ENCODE measurements around the gene SLC39A11. TPM values are rescaled to one million over a fixed set of nuclear protein-coding genes. Genes with fewer than 3 reads are reported as not detected.

Gene SLC39A11
- total and polyA plus RNA-seq, 3 donors from 2014 or later: 11.4 to 18.6 (median 18.0) TPM

- H3K27ac ChIP-seq: no peak overlapping the region
- no peak for DNase-seq
- H3K27me3 ChIP-seq: no peaks in the 10 kb centered on the region
- intact Hi-C loops (cut with DNase I; ENCODE audit: low total_unique reads): no loop called here
- H3K36me3 ChIP-seq (ENCODE audit: low read depth, missing control alignments): no peaks in the 10 kb centered on the region
- no peak overlapping the region for H3K4me3 ChIP-seq
- TF ChIP-seq CTCF (IDR thresholded peaks at IDR 0.05) (no peak), POLR2A (IDR thresholded peaks at IDR 0.05) (no peak)
- H3K4me1 ChIP-seq: no peaks in the 10 kb centered on the region
- WGBS, 2 donors: 95 to 96% methylated on average over 5 of the region's 5 CpGs
- H3K9me3 ChIP-seq: no peaks in the 10 kb centered on the region
Observed at GRCh38 chr17:72792771-72793170, 299.7 kb downstream of the SLC39A11 start.

- intact Hi-C loops (cut with DNase I; ENCODE audit: low total_unique reads): no loop called here
- TF ChIP-seq CTCF (IDR thresholded peaks at IDR 0.05): no peak
- no peak for TF ChIP-seq POLR2A (IDR thresholded peaks at IDR 0.05)
- H3K27ac ChIP-seq: no peak overlapping the region
Observed at GRCh38 chr17:72790190-72790589, 302.3 kb downstream of the SLC39A11 start.

GRCh38 chr17:72789711-72790110 lies 302.8 kb downstream of the SLC39A11 start:
- TF ChIP-seq POLR2A (IDR thresholded peaks at IDR 0.05): no peak
- TF ChIP-seq CTCF (IDR thresholded peaks at IDR 0.05): no peak
- no peaks in the 10 kb centered on the region for H3K9me3 ChIP-seq
- H3K4me1 ChIP-seq: no peaks in the 10 kb centered on the region
- no peaks in the 10 kb centered on the region for H3K27me3 ChIP-seq
- intact Hi-C loops (cut with DNase I; ENCODE audit: low total_unique reads): no loop called here
- H3K27ac ChIP-seq: no peak overlapping the region
- 93 to 98% methylated on average over 6 of the region's 6 CpGs for WGBS, 2 donors
- no peaks in the 10 kb centered on the region for H3K36me3 ChIP-seq (ENCODE audit: low read depth, missing control alignments)
- no peak overlapping the region for H3K4me3 ChIP-seq
- DNase-seq: no peak

More at GRCh38 chr17:72790190-72790589, 302.3 kb downstream of the SLC39A11 start:
- no peaks in the 10 kb centered on the region for H3K4me1 ChIP-seq
- no peak for DNase-seq
- WGBS, 2 donors: 92 to 95% methylated on average over 3 of the region's 3 CpGs
- no peaks in the 10 kb centered on the region for H3K36me3 ChIP-seq (ENCODE audit: low read depth, missing control alignments)
- no peak overlapping the region for H3K4me3 ChIP-seq
- no peaks in the 10 kb centered on the region for H3K27me3 ChIP-seq
- H3K9me3 ChIP-seq: no peaks in the 10 kb centered on the region

GRCh38 chr17:72788950-72789585 lies 303.4 kb downstream of the SLC39A11 start:
- WGBS, 2 donors: 94 to 96% methylated on average over 19 of the region's 19 CpGs

More at GRCh38 chr17:72788950-72789585, 303.4 kb downstream of the SLC39A11 start:
- Histone ChIP-seq H3K9me3 (no peaks in the 10 kb centered on the region), H3K36me3 (ENCODE audit: low read depth, missing control alignments) (no peaks in the 10 kb centered on the region), H3K4me3 (no peak overlapping the region), H3K27me3 (no peaks in the 10 kb centered on the region), H3K4me1 (no peaks in the 10 kb centered on the region), H3K27ac (no peak overlapping the region)
- intact Hi-C loops (cut with DNase I; ENCODE audit: low total_unique reads): no loop called here
- no peak for DNase-seq
- TF ChIP-seq CTCF (IDR thresholded peaks at IDR 0.05) (no peak), POLR2A (IDR thresholded peaks at IDR 0.05) (no peak)

Measured in testis (tissue), 3 donors.